Frontal cortex (tissue), 4 donors: ENCODE results near the gene OPA1. TPM values are rescaled to one million over a fixed set of nuclear protein-coding genes. Genes with fewer than 3 reads are reported as not detected.
A peak's percentile ranks its signal among the peaks of the same experiment; 100 is the strongest.

ENCODE experiments used
- DNase-seq, 2 donors: peaks; one replicate each; pipeline ENCODE4 v3.0.0; 2012; ENCODE audit warnings: low spot score in 2 of 2
- FAIRE-seq: peaks from 2 replicates; lab custom pipeline; 2012; peaks lifted over from hg19 to GRCh38; lab: Jason Lieb, UNC
- total RNA-seq: library from RNA; depleted of rRNA; stranded (reverse); fragments of >200 nt; gene quantifications from one replicate; pipeline ENCODE4 v1.2.3, GENCODE V29; 2014
- donor health status: control.
- donor health status: control.
- donor health status: control.

Gene OPA1
- total RNA-seq, 1 donor from 2014 or later = 136 TPM

- no peak for DNase-seq
- no peak for FAIRE-seq
These were observed 100.8 kb downstream of the OPA1 start for GRCh38 chr3:193693774-193694173.

GRCh38 chr3:193701953-193702635 lies 109.1 kb downstream of the OPA1 start:
- FAIRE-seq (no peak), DNase-seq (no peak)

- FAIRE-seq = no peak
- no peak for DNase-seq
These were observed 110.0 kb downstream of the OPA1 start for GRCh38 chr3:193702967-193703366.

GRCh38 chr3:193704431-193704830 lies 111.4 kb downstream of the OPA1 start:
- FAIRE-seq = no peak
- no peak for DNase-seq

GRCh38 chr3:193708270-193708669 lies 115.3 kb downstream of the OPA1 start:
- no peak for DNase-seq
- no peak for FAIRE-seq

GRCh38 chr3:193710286-193711165 lies 117.5 kb downstream of the OPA1 start:
- DNase-seq = no peak
- no peak for FAIRE-seq

- no peak for DNase-seq
- no peak for FAIRE-seq
These were observed 118.1 kb downstream of the OPA1 start for GRCh38 chr3:193711166-193711485.

- no peak for FAIRE-seq
These were observed 118.5 kb downstream of the OPA1 start for GRCh38 chr3:193711523-193711963.

GRCh38 chr3:193711964-193712598 lies 119.1 kb downstream of the OPA1 start:
- FAIRE-seq = no peak

More at GRCh38 chr3:193711523-193711963, 118.5 kb downstream of the OPA1 start:
- no peak for DNase-seq

GRCh38 chr3:193712938-193713337 lies 119.9 kb downstream of the OPA1 start:
- DNase-seq = no peak
- no peak for FAIRE-seq

More at GRCh38 chr3:193711964-193712598, 119.1 kb downstream of the OPA1 start:
- DNase-seq = no peak

- DNase-seq = no peak
- FAIRE-seq = no peak
These were observed 121.6 kb downstream of the OPA1 start for GRCh38 chr3:193714523-193715137.

GRCh38 chr3:193716150-193716549 lies 123.1 kb downstream of the OPA1 start:
- DNase-seq (no peak), FAIRE-seq (no peak)

- DNase-seq (no peak), FAIRE-seq (no peak)
These were observed 126.7 kb downstream of the OPA1 start for GRCh38 chr3:193719735-193720134.

GRCh38 chr3:193720169-193720568 lies 127.2 kb downstream of the OPA1 start:
- FAIRE-seq = peak; percentile 28
- DNase-seq = no peak

- FAIRE-seq (no peak), DNase-seq (no peak)
These were observed 129.6 kb downstream of the OPA1 start for GRCh38 chr3:193722566-193722965.

- no peak for DNase-seq
- no peak for FAIRE-seq
These were observed 134.1 kb downstream of the OPA1 start for GRCh38 chr3:193727089-193727488.

- FAIRE-seq (no peak), DNase-seq (no peak)
These were observed 135.6 kb downstream of the OPA1 start for GRCh38 chr3:193728429-193729087.

GRCh38 chr3:193729088-193729465 lies 136.1 kb downstream of the OPA1 start:
- no peak for DNase-seq
- FAIRE-seq = no peak

- FAIRE-seq = no peak
- no peak for DNase-seq
These were observed 136.6 kb downstream of the OPA1 start for GRCh38 chr3:193729601-193730000.

GRCh38 chr3:193730511-193730910 lies 137.5 kb downstream of the OPA1 start:
- FAIRE-seq (no peak), DNase-seq (no peak)
